A549 (cell line): ENCODE measurements around the gene TTC39B. TPM values are rescaled to one million over a fixed set of nuclear protein-coding genes. Genes with fewer than 3 reads are reported as not detected.

ENCODE experiments used
- ATAC-seq, 2 experiments: fragments of 200-7000 bp in 1 of 2; fragments of >200 bp in 1 of 2; cut with Nextera tagmentation in 1 of 2; cut with Tn5 transposase in 1 of 2; 3 replicates each; pipeline versions ENCODE4 v1.8.0 to v1.9.1; 2018 to 2020; ENCODE audit warnings: mild to moderate bottlenecking in 1 of 2, moderate library complexity in 1 of 2
- CTCF ChIA-PET: fragments of 300-600 bp; sonication (Branson Sonifier 250); formaldehyde crosslinking; extraction: SDS; loops from one replicate; lab custom pipeline; 2021; ENCODE audit warnings: antibody characterized with exemption, inconsistent platforms; lab: Yijun Ruan, JAX
- POLR2A ChIA-PET: fragments of 350-600 bp; formaldehyde crosslinking; extraction: SDS; loops from one replicate; lab custom pipeline; 2021; ENCODE audit warnings: antibody characterized with exemption, inconsistent platforms; lab: Yijun Ruan, JAX
- DNase-seq, 2 experiments: peaks; one replicate each; pipeline versions ENCODE4 v3.0.0 to v3.0.0-alpha.2; 2011 to 2016; ENCODE audit warnings: low read depth in 1 of 2, low spot score in 1 of 2
- FAIRE-seq: peaks from 2 replicates; lab custom pipeline; 2011; peaks lifted over from hg19 to GRCh38; lab: Jason Lieb, UNC
- H3K27ac ChIP-seq, 2 experiments: fragments of >200 bp; sonication (Bioruptor Twin); formaldehyde crosslinking; 3 replicates each; pipeline ENCODE4 v1.5.1; 2016 to 2017
- H3K4me1 ChIP-seq: fragments of >200 bp; sonication (Bioruptor Twin); formaldehyde crosslinking; 3 replicates; pipeline ENCODE4 v1.6.1; 2016
- H3K4me2 ChIP-seq: fragments of >200 bp; sonication (Bioruptor Twin); formaldehyde crosslinking; 3 replicates; pipeline ENCODE4 v1.6.1; 2016
- H3K4me3 ChIP-seq: fragments of >200 bp; sonication (Bioruptor Twin); formaldehyde crosslinking; 3 replicates; pipeline ENCODE4 v1.5.1; 2016
- H3K9me3 ChIP-seq: fragments of >200 bp; sonication (Bioruptor Twin); formaldehyde crosslinking; 3 replicates; pipeline ENCODE4 v1.6.1; 2016
- CBX8 ChIP-seq: fragments of 200-600 bp; sonication (generic); IDR thresholded peaks from 2 replicates; pipeline ENCODE4 v1.6.1; 2016
- CHD2 ChIP-seq: fragments of 150-350 bp; IDR thresholded peaks from 2 replicates; pipeline ENCODE4 v1.6.1; 2014; ENCODE audit warnings: low read length; ENCODE audit not compliant: partially characterized antibody
- CTCF ChIP-seq: fragments of >200 bp; sonication (Bioruptor Twin); formaldehyde crosslinking; IDR thresholded peaks from 3 replicates; pipeline ENCODE4 v1.5.1; 2016
- EHMT2 ChIP-seq: fragments of 200-600 bp; sonication (generic); IDR thresholded peaks from 2 replicates; pipeline ENCODE4 v1.6.1; 2016; ENCODE audit warnings: antibody characterized with exemption, low read depth, mild to moderate bottlenecking, moderate library complexity
- ELK1 ChIP-seq: fragments of 150-350 bp; IDR thresholded peaks from 2 replicates; pipeline ENCODE4 v1.6.1; 2014; ENCODE audit warnings: low read depth, mild to moderate bottlenecking, low read length
- FOSB ChIP-seq: fragments of 250-450 bp; sonication (Bioruptor Pico); IDR thresholded peaks from 2 replicates; pipeline ENCODE4 v1.5.0; 2020; ENCODE audit warnings: mild to moderate bottlenecking, moderate library complexity
- FOXS1 ChIP-seq: fragments of 250-450 bp; sonication (Bioruptor Pico); IDR thresholded peaks from 2 replicates; pipeline ENCODE4 v1.5.0; 2020; ENCODE audit warnings: mild to moderate bottlenecking, moderate library complexity
- HES2 ChIP-seq: fragments of >200 bp; sonication (Bioruptor Twin); formaldehyde crosslinking; IDR thresholded peaks from 2 replicates; pipeline ENCODE4 v1.6.1; 2016
- HMGXB4 ChIP-seq: fragments of 250-450 bp; sonication (Bioruptor Pico); IDR thresholded peaks from 2 replicates; pipeline ENCODE4 v1.5.0; 2021; ENCODE audit warnings: mild to moderate bottlenecking, moderate library complexity, borderline replicate concordance
- HOXB5 ChIP-seq: fragments of 250-450 bp; sonication (Bioruptor Pico); IDR thresholded peaks from 2 replicates; pipeline ENCODE4 v1.5.0; 2020; ENCODE audit warnings: mild to moderate bottlenecking, moderate library complexity
- JUN ChIP-seq, 2 experiments: fragments of >200 bp; sonication (Bioruptor Twin); formaldehyde crosslinking; IDR thresholded peaks; 2 replicates in 1 of 2; 3 replicates in 1 of 2; pipeline ENCODE4 v1.6.1; 2016 to 2017
- MAX ChIP-seq: IDR thresholded peaks from 2 replicates; pipeline ENCODE4 v1.6.1; 2012
- MYC ChIP-seq: IDR thresholded peaks from 2 replicates; pipeline ENCODE4 v1.6.1; 2012; ENCODE audit warnings: mild to moderate bottlenecking, inconsistent platforms, low read length, improper control_type of control experiment, borderline replicate concordance
- RARB ChIP-seq: fragments of 250-450 bp; sonication (Bioruptor Pico); IDR thresholded peaks from 2 replicates; pipeline ENCODE4 v1.8.0; 2021; ENCODE audit warnings: mild to moderate bottlenecking, moderate library complexity
- RCOR1 ChIP-seq: fragments of 150-350 bp; IDR thresholded peaks from 2 replicates; pipeline ENCODE4 v1.6.1; 2014; ENCODE audit warnings: antibody characterized with exemption, low read length, low read depth
- REST ChIP-seq: fragments of 200-600 bp; sonication (generic); IDR thresholded peaks from 2 replicates; pipeline ENCODE4 v1.6.1; 2016; ENCODE audit warnings: antibody characterized with exemption, mild to moderate bottlenecking, moderate library complexity
- RNF2 ChIP-seq: fragments of 200-600 bp; sonication (generic); IDR thresholded peaks from 2 replicates; pipeline ENCODE4 v1.6.1; 2016; ENCODE audit warnings: low read depth, mild to moderate bottlenecking, antibody characterized with exemption, moderate library complexity, borderline replicate concordance
- SREBF2 ChIP-seq: fragments of 450-650 bp; IDR thresholded peaks from 2 replicates; pipeline ENCODE4 v1.6.1; 2014; ENCODE audit warnings: mild to moderate bottlenecking, moderate library complexity
- ZFP36 ChIP-seq: fragments of 450-650 bp; IDR thresholded peaks from 2 replicates; pipeline ENCODE4 v1.6.1; 2014; ENCODE audit warnings: borderline replicate concordance; ENCODE audit not compliant: partially characterized antibody
- ZSCAN20 ChIP-seq: fragments of 250-450 bp; sonication (Bioruptor Pico); IDR thresholded peaks from 2 replicates; pipeline ENCODE4 v1.8.0; 2022; ENCODE audit warnings: mild to moderate bottlenecking, moderate library complexity
- WGBS: methylation state at CpG from one replicate; pipeline ENCODE4 v1.1.6; 2017; ENCODE audit errors: missing lambda C conversion rate; 5-methylcytosine and 5-hydroxymethylcytosine counted together
- polyA plus RNA-seq, 4 experiments: library from polyadenylated mRNA; depleted of rRNA in 3 of 4; stranded (reverse); fragments of >200 nt; fragmentation: RNase III in 1 of 4; extraction: RNeasy Plus Mini Kit Qiagen cat#74134 plus additional on column Dnase treatment in 1 of 4; gene quantifications; 2 replicates in 3 of 4; 3 replicates in 1 of 4; pipeline ENCODE4 v1.2.3, GENCODE V29; 2011 to 2017

TTC39B gene
- polyA plus RNA-seq, 2 of the 4 experiments (the other 2 are of a cell fraction): 0.94 to 4.4 TPM

GRCh38 chr9:15268317-15268716 is 38.7 kb downstream of the TTC39B start:
- Histone ChIP-seq H3K4me2 (no peak overlapping the region), H3K4me1 (no peaks in the 10 kb centered on the region), H3K9me3 (no peaks in the 10 kb centered on the region)
- CTCF ChIA-PET: interaction anchor here (0.5 to 1.2 kb wide), 4 partner anchors 10 to 338 kb away, joined by 3 to 6 read pairs (median 4); no protein-coding TSS in a partner anchor
- no peak for DNase-seq
- no peak for TF ChIP-seq RARB (CRISPR knock-in tag)
- no peak for TF ChIP-seq RNF2
- TF ChIP-seq CTCF: no peak
- no peak for TF ChIP-seq HOXB5
- no peak for TF ChIP-seq CBX8
- TF ChIP-seq MAX: no peak
- TF ChIP-seq REST: no peak
- no peak for TF ChIP-seq FOXS1 (CRISPR knock-in tag)
- TF ChIP-seq MYC: no peak
- TF ChIP-seq ELK1: no peak
- TF ChIP-seq HES2: no peak
- no peak for TF ChIP-seq JUN (IDR thresholded peaks at IDR 0.05)
- no peak for TF ChIP-seq ZSCAN20 (CRISPR knock-in tag)
- no peak for TF ChIP-seq FOSB (CRISPR knock-in tag)
- no peak for TF ChIP-seq CHD2
- TF ChIP-seq RCOR1: no peak
- no peak for TF ChIP-seq SREBF2
- no peak for TF ChIP-seq ZFP36
- TF ChIP-seq, all 56 proteins: peak for 0
- no peak overlapping the region for H3K27ac ChIP-seq
- H3K4me3 ChIP-seq: no peak overlapping the region
- POLR2A ChIA-PET: no interaction called here
- WGBS: 65% methylated on average over 3 of the region's 3 CpGs
- FAIRE-seq: no peak
- no peak for ATAC-seq

GRCh38 chr9:15264918-15265317 is 42.1 kb downstream of the TTC39B start:
- ATAC-seq: no peak

More at GRCh38 chr9:15264918-15265317, 42.1 kb downstream of the TTC39B start:
- no peak for FAIRE-seq
- H3K4me2 ChIP-seq: no peak overlapping the region
- ChIA-PET CTCF (interaction anchor here (2.4 kb wide), 1 partner anchor 12 kb away, joined by 5 read pairs; no protein-coding TSS in a partner anchor), POLR2A (no interaction called here)
- no peak for DNase-seq
- no peak overlapping the region for H3K27ac ChIP-seq
- H3K4me1 ChIP-seq: no peaks in the 10 kb centered on the region
- TF ChIP-seq EHMT2 (no peak), HMGXB4 (CRISPR knock-in tag) (no peak)
- no peak overlapping the region for H3K4me3 ChIP-seq
- H3K9me3 ChIP-seq: no peaks in the 10 kb centered on the region
- WGBS: 59% methylated on average over 1 of the region's 1 CpG
